ENCODE results near the gene JUNB.

JUNB gene

GRCh38 chr19:12770922-12771321, 20.4 kb upstream of the JUNB start:
- no peaks in the 10 kb centered on the region for H4K20me1 ChIP-seq (ENCODE audit: insufficient read depth, low read length, poor library complexity, severe bottlenecking)
- no peaks in the 10 kb centered on the region for H3K36me3 ChIP-seq (ENCODE audit: insufficient read depth, low read length)
- no peaks in the 10 kb centered on the region for H3F3A ChIP-seq (ENCODE audit: low read depth)
- H3K4me2 ChIP-seq (ENCODE audit: low read depth, low read length, poor library complexity, severe bottlenecking), result no peak overlapping the region
- no peak overlapping the region for H2AFZ ChIP-seq (ENCODE audit: low read length)
- no peaks in the 10 kb centered on the region for H3K27me3 ChIP-seq (ENCODE audit: insufficient read depth, low read length, poor library complexity, severe bottlenecking)
- H3K79me2 ChIP-seq (ENCODE audit: insufficient read depth, low read length), result no peaks in the 10 kb centered on the region
- H3K9me2 ChIP-seq (replicated peaks; ENCODE audit: low read depth, low read length), result no peaks in the 10 kb centered on the region
- H3K4me1 ChIP-seq (ENCODE audit: insufficient read depth, low read length, poor library complexity, severe bottlenecking), result peaks cover 4% of the 10 kb centered on the region
- no peak overlapping the region for H3K9ac ChIP-seq (ENCODE audit: low read depth, low read length, poor library complexity, severe bottlenecking)
- no peaks in the 10 kb centered on the region for H3K9me3 ChIP-seq (ENCODE audit: insufficient read depth, low read depth, low read length)
- TF ChIP-seq CTCF (conservative IDR thresholded peaks at IDR 0.05; ENCODE audit: low read length), result no peak
- TF ChIP-seq EZH2phosphoT487 (IDR thresholded peaks at IDR 0.05; ENCODE audit: borderline replicate concordance), result no peak
- H3K4me3 ChIP-seq (ENCODE audit: low read length, poor library complexity, severe bottlenecking), result no peak overlapping the region

DNA sequence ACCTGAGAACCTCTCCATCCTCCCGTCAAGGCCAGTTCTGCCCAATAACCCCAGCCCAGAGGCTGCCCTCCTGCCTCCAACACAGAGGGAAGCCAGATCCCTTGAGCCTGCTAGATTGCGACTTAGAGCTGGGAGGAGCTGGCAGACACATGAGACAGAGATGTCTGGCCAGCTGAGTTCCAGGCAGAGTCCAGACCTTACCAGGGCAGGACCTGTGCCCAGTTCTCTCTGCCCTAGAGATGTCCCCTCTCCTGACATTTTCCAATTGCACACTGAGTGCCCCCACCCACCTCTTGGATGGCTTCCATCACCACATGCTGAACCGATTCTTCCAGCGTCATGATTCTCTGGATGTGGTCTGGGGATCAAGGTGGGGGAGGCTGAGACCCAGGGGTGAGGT, 19.0 kb upstream of the JUNB start:
- Histone ChIP-seq H3K4me3 (ENCODE audit: low read length, poor library complexity, severe bottlenecking) (no peak overlapping the region), H3F3A (ENCODE audit: low read depth) (no peaks in the 10 kb centered on the region), H3K27me3 (ENCODE audit: insufficient read depth, low read length, poor library complexity, severe bottlenecking) (no peaks in the 10 kb centered on the region)

GRCh38 chr19:12773571-12773970, 17.7 kb upstream of the JUNB start:
- H3K4me1 ChIP-seq (ENCODE audit: insufficient read depth, low read length, poor library complexity, severe bottlenecking), result peaks cover 16% of the 10 kb centered on the region
- H3K79me2 ChIP-seq (ENCODE audit: insufficient read depth, low read length), result no peaks in the 10 kb centered on the region
- no peak overlapping the region for H3K9ac ChIP-seq (ENCODE audit: low read depth, low read length, poor library complexity, severe bottlenecking)
- no peaks in the 10 kb centered on the region for H3K27me3 ChIP-seq (ENCODE audit: insufficient read depth, low read length, poor library complexity, severe bottlenecking)
- H2AFZ ChIP-seq (ENCODE audit: low read length), result no peak overlapping the region
- no peak overlapping the region for H3K4me3 ChIP-seq (ENCODE audit: low read length, poor library complexity, severe bottlenecking)
- no peak overlapping the region for H3K4me2 ChIP-seq (ENCODE audit: low read depth, low read length, poor library complexity, severe bottlenecking)
- TF ChIP-seq EZH2phosphoT487 (IDR thresholded peaks at IDR 0.05; ENCODE audit: borderline replicate concordance), result no peak
- peak; percentile 56 for TF ChIP-seq CTCF (conservative IDR thresholded peaks at IDR 0.05; ENCODE audit: low read length)
- H3F3A ChIP-seq (ENCODE audit: low read depth), result no peaks in the 10 kb centered on the region
- no peaks in the 10 kb centered on the region for H3K9me2 ChIP-seq (replicated peaks; ENCODE audit: low read depth, low read length)
- no peaks in the 10 kb centered on the region for H3K9me3 ChIP-seq (ENCODE audit: insufficient read depth, low read depth, low read length)
- no peaks in the 10 kb centered on the region for H4K20me1 ChIP-seq (ENCODE audit: insufficient read depth, low read length, poor library complexity, severe bottlenecking)
- no peaks in the 10 kb centered on the region for H3K36me3 ChIP-seq (ENCODE audit: insufficient read depth, low read length)

More for the DNA sequence above, 19.0 kb upstream of the JUNB start:
- Histone ChIP-seq H3K36me3 (ENCODE audit: insufficient read depth, low read length) (no peaks in the 10 kb centered on the region), H3K4me1 (ENCODE audit: insufficient read depth, low read length, poor library complexity, severe bottlenecking) (peaks cover 5% of the 10 kb centered on the region), H3K9ac (ENCODE audit: low read depth, low read length, poor library complexity, severe bottlenecking) (no peak overlapping the region), H3K9me3 (ENCODE audit: insufficient read depth, low read depth, low read length) (no peaks in the 10 kb centered on the region), H3K79me2 (ENCODE audit: insufficient read depth, low read length) (no peaks in the 10 kb centered on the region), H2AFZ (ENCODE audit: low read length) (no peak overlapping the region), H4K20me1 (ENCODE audit: insufficient read depth, low read length, poor library complexity, severe bottlenecking) (no peaks in the 10 kb centered on the region), H3K9me2 (replicated peaks; ENCODE audit: low read depth, low read length) (no peaks in the 10 kb centered on the region), H3K4me2 (ENCODE audit: low read depth, low read length, poor library complexity, severe bottlenecking) (no peak overlapping the region)
- TF ChIP-seq CTCF (conservative IDR thresholded peaks at IDR 0.05; ENCODE audit: low read length) (no peak), EZH2phosphoT487 (IDR thresholded peaks at IDR 0.05; ENCODE audit: borderline replicate concordance) (no peak)
